Left lung (tissue), 10 donors: ENCODE data around the gene WWOX. TPM values are rescaled to one million over a fixed set of nuclear protein-coding genes. Genes with fewer than 3 reads are reported as not detected.
A peak's percentile ranks its signal among the peaks of the same experiment; 100 is the strongest.

Experiments used
- ATAC-seq: fragments of 200-7000 bp; cut with Tn5 transposase; one replicate; pipeline ENCODE4 v1.9.1; 2020; ENCODE audit warnings: moderate library complexity
- DNase-seq, 4 donors: peaks; one replicate each; pipeline ENCODE4 v3.0.0-alpha.2; 2013 to 2020
- H3K27ac ChIP-seq, 2 donors: fragments of 200-600 bp; sonication (generic) in 1 of 2; one replicate each; pipeline versions ENCODE4 v1.5.0 to v1.8.0; 2020 to 2021
- H3K27me3 ChIP-seq, 2 donors: fragments of 200-600 bp; sonication (generic) in 1 of 2; one replicate each; pipeline versions ENCODE4 v1.5.0 to v1.8.0; 2020 to 2021
- H3K36me3 ChIP-seq, 2 donors: fragments of 200-600 bp; sonication (generic) in 1 of 2; one replicate each; pipeline versions ENCODE4 v1.5.0 to v1.8.0; 2020 to 2021
- H3K4me1 ChIP-seq, 2 donors: fragments of 200-600 bp; one replicate each; pipeline ENCODE4 v1.8.0; 2021
- H3K4me3 ChIP-seq, 2 donors: fragments of 200-600 bp; sonication (generic) in 1 of 2; one replicate each; pipeline versions ENCODE4 v1.5.0 to v1.8.0; 2020 to 2021; ENCODE audit warnings: mild to moderate bottlenecking in 1 of 2
- H3K9me3 ChIP-seq, 2 donors: fragments of 200-600 bp; sonication (generic) in 1 of 2; one replicate each; pipeline versions ENCODE4 v1.5.0 to v1.8.0; 2020 to 2021
- CTCF ChIP-seq, 2 donors: fragments of 200-600 bp; sonication (generic) in 1 of 2; IDR thresholded peaks; one replicate each; pipeline versions ENCODE4 v1.5.0 to v1.8.0; 2021; ENCODE audit warnings: antibody characterized with exemption in 2 of 2
- intact Hi-C, 2 donors: fragments of 100-400 bp; cut with DNase I; formaldehyde crosslinking; loops; one replicate each; pipeline versions ENCODE4 v1.11.2 to v1.14.2; 2022
- polyA plus RNA-seq, 6 donors: library from polyadenylated mRNA; unstranded; fragments of 120-200 nt; gene quantifications; one replicate each; pipeline ENCODE4 v1.2.1, GENCODE V29; 2013; ENCODE audit not compliant: insufficient read length in 6 of 6
- total RNA-seq, 2 donors: library from RNA; stranded (reverse); fragmentation: NEBNext Ultra II Directional; extraction: Animal tissue kit (Norgen Biotek cat#: 25700); gene quantifications; one replicate each; pipeline ENCODE4 v1.2.1, GENCODE V29; 2021
- donor health status: DM: no; HTN: yes; CAD: no.
- donor health status: DM: no; HTN: no; CAD: no.

WWOX gene
- total and polyA plus RNA-seq, 8 donors = 17.2 to 40.3 (median 30.8) TPM

- Histone ChIP-seq H3K4me3 (no peak overlapping the region), H3K27me3 (no peaks in the 10 kb centered on the region), H3K36me3 (no peaks in the 10 kb centered on the region), H3K4me1 (no peaks in the 10 kb centered on the region), H3K9me3 (no peaks in the 10 kb centered on the region), H3K27ac (no peak overlapping the region)
- ATAC-seq (no peak), DNase-seq (no peak)
- intact Hi-C loops = no loop called here
- no peak for TF ChIP-seq CTCF (IDR thresholded peaks at IDR 0.05)
These were observed 155.4 kb downstream of the WWOX start for GRCh38 chr16:78254841-78255240.

GRCh38 chr16:78256686-78257375 is 157.4 kb downstream of the WWOX start:
- H3K4me1 ChIP-seq = no peaks in the 10 kb centered on the region
- DNase-seq = no peak
- intact Hi-C loops = no loop called here
- H3K36me3 ChIP-seq = no peaks in the 10 kb centered on the region
- TF ChIP-seq CTCF (IDR thresholded peaks at IDR 0.05) = no peak
- H3K4me3 ChIP-seq = no peak overlapping the region
- ATAC-seq = no peak
- H3K27ac ChIP-seq = no peak overlapping the region
- no peaks in the 10 kb centered on the region for H3K27me3 ChIP-seq
- no peaks in the 10 kb centered on the region for H3K9me3 ChIP-seq

- DNase-seq (no peak), ATAC-seq (no peak)
- no peak for TF ChIP-seq CTCF (IDR thresholded peaks at IDR 0.05)
- intact Hi-C loops = no loop called here
- no peaks in the 10 kb centered on the region for H3K9me3 ChIP-seq
- H3K27ac ChIP-seq = no peak overlapping the region
- no peaks in the 10 kb centered on the region for H3K4me1 ChIP-seq
- H3K36me3 ChIP-seq = no peaks in the 10 kb centered on the region
- no peaks in the 10 kb centered on the region for H3K27me3 ChIP-seq
- H3K4me3 ChIP-seq = no peak overlapping the region
These were observed 157.9 kb downstream of the WWOX start for GRCh38 chr16:78257376-78257728.

- no peak for TF ChIP-seq CTCF (IDR thresholded peaks at IDR 0.05)
- H3K27me3 ChIP-seq = no peaks in the 10 kb centered on the region
- intact Hi-C loops = no loop called here
- H3K4me3 ChIP-seq = no peak overlapping the region
- H3K4me1 ChIP-seq = no peaks in the 10 kb centered on the region
- DNase-seq = peak in 2 of 4 donors; percentile 89 to 94
- ATAC-seq = peak; percentile 24
- H3K36me3 ChIP-seq = no peaks in the 10 kb centered on the region
- H3K9me3 ChIP-seq = no peaks in the 10 kb centered on the region
- H3K27ac ChIP-seq = no peak overlapping the region
These were observed 159.1 kb downstream of the WWOX start for GRCh38 chr16:78258375-78259065.

GRCh38 chr16:78259873-78260272 is 160.4 kb downstream of the WWOX start:
- Histone ChIP-seq H3K27me3 (no peaks in the 10 kb centered on the region), H3K4me1 (no peaks in the 10 kb centered on the region), H3K4me3 (no peak overlapping the region), H3K9me3 (peaks cover 0 to 3% of the 10 kb centered on the region in 2 donors), H3K27ac (no peak overlapping the region), H3K36me3 (no peaks in the 10 kb centered on the region)
- no peak for TF ChIP-seq CTCF (IDR thresholded peaks at IDR 0.05)
- intact Hi-C loops = no loop called here
- ATAC-seq (no peak), DNase-seq (no peak)
